GM18858 (cell line): ENCODE results near the gene PRRT1B.
"Not testable (repeated sequence)": the region's sequence is repeated elsewhere in the genome, so short reads cannot be mapped to it uniquely, and the experiment has no call there.

ENCODE experiments used
- ATAC-seq: cut with Tn5 transposase; IDR thresholded peaks from one replicate; pipeline ENCODE4 v1.9.1; 2021; ENCODE audit not compliant: unreplicated experiment

The PRRT1B gene

DNA sequence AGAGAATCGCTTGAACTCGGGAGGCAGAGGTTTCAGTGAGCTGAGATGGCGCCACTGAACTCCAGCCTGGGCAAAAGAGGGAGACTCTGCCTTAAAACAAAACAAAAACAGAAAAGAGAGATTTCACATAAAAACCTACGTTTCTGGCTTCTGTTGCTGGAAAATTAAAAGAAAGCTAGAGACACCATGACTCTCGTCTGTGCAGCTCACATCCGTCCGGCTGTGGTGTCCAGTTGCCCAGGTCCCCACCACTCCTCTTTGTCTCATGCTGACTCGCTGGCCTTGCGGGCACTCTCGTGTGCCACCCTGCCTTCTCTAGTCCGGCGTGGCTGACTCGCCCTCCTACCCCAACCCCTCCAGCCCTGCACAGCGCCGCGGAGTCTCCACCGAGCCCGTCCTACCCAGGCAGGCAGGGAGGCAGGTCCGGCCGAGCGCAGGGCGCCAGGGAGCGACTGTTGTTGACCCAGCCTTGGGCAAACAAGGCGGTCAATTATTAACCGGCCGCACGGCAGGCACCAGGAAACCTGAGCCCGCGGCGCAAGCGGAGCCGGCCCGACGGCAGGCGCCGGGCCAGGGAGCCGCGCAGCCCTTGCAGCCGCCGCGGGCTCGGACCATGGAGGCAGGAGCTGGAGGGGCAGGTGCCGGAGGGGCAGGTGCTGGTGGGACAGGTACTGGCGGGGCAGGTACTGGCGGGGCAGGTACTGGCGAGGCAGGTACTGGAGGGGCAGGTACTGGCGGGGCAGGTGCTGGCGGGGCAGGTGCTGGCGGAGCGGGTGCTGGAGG, at the start of gene PRRT1B:
Gene PRRT1B (plus strand): TSS at position 521 of the 783 bp plus-strand sequence. CDS start 93 bp downstream, at position 614.
- ATAC-seq = no peak

DNA sequence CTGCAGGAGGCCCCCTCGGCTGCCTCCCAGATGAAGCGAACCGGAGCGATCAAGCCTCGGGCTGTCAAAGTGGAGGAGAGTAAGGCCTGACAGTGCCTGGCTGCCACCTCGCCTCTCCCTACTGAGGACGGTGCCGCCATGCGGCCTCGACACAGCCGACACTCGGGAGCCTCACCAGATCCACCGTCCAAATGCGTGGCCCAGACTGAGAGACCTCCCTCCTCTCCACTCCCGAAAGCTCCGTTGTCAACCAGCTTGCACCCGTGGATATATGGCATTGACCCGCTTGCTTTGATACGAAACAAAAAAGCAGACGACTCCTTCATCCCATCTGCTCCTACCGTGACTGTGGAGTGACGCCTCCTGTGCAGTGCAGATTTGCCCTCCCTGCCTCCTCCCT, 49.5 kb upstream of the PRRT1B start:
- no peak for ATAC-seq

DNA sequence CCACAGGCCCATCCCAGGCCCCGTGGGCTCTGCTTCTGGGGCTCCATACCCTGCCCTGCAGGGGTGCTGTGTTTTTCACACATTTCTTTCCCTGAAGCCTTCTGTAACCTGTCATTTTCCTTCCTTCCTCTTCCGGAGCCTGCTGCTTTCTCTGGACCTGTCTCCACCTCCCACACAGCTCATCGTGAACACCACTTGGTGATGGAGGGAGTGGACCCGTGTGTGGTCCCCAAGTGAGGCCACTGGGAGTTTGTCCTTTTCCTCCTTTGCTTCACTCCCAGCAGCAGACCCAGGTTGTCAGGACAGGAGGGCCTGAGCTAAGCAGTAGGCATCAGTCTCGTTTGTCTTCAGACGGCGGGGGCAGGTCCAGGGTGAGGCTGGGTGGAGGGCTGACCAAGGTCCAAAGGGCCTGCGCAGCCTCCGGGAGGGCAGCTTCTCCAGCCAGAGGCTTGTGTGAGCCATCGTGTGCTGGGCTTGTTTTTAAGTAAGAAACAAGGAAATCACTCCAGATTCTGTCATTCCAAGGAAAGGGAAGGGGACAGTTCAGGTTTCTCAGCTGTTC, 48.4 kb upstream of the PRRT1B start:
- ATAC-seq = no peak

DNA sequence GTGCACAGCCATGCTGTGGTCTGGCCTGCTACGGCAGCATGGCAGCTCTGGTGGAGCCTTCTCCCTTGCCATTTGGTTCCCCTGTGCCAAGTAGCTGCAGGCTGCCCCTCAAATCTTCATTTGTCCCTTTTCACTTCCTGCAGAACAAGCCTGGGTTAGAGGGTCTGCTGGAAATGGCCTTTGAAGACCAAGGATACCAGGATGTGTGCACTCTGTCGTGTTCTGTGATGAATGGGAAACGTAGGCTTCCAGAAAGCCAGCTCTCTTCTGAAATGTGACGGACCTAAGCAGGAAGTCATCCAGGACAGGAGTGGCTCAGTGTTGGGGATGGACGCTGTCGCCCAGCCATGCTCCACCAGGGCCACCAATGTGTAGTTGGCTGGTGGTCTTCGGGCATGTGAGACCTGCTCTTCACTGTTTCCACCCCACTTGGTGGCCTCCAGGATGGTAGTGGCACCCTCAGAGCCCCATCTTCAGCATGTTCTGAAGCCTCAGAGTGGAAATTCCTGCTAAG, 46.0 kb upstream of the PRRT1B start:
- no peak for ATAC-seq

DNA sequence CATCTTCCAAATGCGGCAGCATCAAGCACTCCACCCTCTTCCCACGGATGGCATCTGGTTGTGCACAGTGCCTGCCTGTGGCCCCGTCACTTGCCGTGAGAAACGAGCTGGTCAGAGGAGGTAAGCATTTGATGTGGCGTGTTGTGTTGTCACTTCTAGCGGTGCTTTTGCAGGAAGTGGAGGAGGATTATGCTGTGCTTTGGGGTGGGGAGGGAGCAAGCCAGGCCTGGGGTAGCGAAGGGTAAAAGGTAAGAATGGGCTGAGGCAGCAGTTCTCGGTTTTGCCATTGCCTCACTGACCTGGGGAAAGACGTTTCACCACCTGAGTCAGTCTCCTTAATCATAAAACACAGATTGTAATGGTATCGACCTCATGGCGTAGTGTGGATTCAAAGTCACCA, 44.9 kb upstream of the PRRT1B start:
- ATAC-seq = no peak

DNA sequence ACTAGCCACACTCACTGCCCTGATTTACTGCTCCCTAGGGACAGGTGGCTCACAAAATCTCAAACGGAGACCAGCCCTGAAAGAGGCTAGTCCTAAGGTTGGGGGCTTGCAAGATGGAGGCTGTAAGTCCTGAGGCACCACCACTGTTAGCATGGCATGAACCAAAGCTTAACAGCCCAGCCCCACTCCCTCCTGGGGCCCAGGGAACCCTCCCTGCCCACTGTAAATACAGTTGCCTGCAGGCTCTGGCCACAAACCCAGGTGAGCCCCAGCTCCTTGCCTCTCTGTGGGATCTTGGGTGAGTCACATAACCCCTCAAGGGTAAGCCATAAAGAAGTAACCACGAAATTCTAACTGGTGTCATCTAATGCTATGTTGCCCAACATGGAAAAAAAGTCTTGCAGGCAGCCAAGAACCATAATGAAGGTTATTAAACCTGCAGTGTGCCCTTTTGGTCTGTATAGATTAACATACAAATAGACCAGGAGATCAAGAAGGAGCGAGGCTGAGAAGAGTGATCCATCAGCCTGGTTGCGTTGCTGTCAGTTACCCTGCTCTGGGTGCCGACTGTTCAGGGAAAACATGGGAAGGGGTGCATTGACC, 44.3 kb upstream of the PRRT1B start:
- no peak for ATAC-seq

DNA sequence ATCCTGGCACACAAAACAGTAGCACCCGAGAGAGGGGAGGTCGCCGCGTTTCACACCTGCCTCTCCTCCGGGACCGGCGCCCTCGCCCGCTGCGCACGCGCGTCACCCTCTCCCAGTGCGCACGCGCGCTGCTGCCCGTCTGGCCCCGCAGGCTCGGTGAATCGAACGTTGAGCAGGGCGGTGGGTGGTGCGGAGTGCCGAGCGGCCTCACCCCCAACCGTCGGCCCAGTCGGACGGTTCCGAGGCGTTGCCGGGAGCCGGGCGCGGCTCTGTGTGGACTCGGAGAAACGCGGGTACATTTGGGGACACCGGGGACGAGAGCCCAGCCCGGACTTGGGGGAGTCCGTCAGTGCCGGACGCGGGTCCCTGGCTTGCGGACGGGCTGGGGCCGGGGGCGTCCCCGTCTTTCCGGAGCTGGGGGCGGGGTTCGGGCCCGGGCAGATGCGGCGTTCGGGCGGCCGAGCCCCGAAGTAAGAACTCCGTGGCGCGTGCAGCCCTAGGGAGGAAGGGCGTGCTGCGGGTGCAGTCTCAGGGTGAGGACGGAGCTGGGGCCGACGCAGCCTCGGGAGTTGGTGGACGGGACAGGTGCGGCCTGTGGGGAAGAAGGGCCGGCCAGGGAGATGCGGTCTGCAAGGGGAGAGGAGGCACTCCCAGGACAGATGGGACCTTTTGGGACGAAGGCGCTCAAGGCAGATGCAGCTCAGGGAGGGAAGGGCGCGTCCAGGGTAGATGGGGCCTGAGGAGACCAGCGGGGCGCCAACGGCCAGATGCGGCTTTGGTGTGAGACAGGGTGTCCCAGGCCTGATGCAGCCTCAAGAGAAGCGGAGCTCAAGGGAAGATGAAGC, 42.3 kb upstream of the PRRT1B start, which contains the start of gene POMT1:
Gene POMT1 (plus strand): TSS at position 138 of the 845 bp plus-strand sequence. CDS start 1,301 bp downstream, outside the sequence.
- peak; percentile 73 for ATAC-seq

DNA sequence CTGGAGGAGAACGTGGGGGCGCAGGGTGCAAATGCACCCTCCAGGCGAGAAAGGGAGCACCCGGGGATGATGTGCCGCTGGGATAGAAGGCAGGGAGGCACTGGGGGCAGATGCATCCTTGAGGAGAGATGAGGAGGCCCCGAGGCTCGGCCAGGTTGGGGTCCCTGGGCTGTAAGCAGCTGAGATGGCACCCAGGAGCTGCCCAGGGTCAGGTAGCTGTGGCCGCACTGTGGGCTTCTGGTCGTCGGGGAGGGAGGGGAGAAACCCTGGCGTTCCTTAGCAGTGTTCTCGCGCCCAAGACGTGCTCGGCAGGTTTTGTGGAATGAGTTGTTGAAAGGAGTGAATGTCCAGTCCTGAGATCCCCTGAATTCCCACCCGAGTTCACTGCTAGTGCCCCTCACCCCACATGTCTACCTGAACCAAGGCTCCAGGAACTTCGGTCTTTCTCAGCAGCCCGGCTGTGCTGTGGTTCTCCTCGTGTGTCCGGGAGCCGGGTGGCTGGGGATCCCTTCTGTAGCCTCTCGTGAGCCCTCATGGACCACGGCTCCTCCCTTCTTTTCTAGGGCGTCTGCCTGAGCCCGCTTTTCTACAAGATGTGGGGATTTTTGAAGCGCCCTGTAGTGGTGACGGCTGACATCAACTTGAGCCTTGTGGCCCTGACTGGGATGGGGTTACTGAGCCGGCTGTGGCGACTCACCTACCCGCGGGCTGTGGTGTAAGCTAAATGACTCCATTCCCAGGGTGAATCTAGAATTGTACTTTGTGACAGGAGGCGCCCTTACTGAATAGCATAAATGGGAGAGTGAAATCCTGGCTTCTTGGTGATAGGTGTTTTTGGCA, 41.5 kb upstream of the PRRT1B start:
- ATAC-seq = no peak

DNA sequence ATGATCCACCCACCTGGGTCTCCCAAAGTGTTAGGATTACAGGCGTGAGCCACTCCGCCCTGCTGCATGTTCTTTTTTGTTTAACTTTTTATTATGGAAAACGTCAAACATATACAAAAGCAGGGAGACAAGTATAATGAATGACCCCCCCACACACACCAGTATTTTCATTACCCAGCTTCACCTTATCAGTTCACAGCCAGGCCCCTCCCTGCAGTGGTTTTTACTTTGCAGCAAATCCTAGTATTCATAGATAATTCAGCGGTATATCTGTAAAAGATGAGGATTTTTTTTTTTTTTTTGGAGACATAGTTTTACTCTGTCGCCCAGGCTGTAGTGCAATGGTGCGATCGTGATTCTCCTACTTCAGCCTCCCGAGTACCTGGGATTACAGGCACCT, 40.3 kb upstream of the PRRT1B start:
- no peak for ATAC-seq

DNA sequence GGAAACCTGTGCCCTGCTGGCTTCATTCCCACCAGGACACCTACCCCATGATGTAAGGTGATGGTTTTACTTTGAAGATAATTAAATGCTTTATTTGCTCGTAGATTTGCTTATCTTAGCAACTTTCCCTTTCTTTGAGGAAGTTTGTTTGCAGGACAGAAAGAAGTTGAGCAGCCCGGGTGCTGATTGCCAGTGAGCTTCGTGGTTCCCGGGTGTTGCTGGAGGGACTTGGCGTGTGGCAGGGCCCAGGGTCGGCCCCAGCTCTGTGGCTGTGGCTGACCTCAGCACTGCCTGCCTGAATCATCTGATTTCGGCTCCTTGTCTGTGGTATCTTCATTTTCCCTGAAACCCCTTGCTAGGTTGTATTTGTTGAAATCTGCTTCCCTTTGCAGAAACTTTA, 33.9 kb upstream of the PRRT1B start:
- no peak for ATAC-seq

DNA sequence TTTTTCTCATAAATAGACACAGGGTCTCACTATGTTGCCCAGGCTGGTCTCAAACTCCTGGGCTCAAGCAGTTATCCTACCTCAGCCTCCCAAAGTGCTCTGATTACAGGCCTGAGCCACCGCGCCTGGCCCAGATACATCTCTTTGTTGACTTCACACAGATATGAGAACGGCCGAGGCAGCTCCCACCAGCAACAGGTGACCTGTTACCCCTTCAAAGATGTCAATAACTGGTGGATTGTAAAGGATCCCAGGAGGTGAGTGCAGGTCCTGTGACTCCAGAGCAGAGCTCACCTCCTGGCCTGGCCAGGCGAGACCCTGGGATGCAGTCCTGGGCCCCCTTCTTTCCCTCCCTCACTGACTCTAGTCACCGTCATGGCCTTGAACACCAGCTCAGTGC, 33.4 kb upstream of the PRRT1B start:
- no peak for ATAC-seq

DNA sequence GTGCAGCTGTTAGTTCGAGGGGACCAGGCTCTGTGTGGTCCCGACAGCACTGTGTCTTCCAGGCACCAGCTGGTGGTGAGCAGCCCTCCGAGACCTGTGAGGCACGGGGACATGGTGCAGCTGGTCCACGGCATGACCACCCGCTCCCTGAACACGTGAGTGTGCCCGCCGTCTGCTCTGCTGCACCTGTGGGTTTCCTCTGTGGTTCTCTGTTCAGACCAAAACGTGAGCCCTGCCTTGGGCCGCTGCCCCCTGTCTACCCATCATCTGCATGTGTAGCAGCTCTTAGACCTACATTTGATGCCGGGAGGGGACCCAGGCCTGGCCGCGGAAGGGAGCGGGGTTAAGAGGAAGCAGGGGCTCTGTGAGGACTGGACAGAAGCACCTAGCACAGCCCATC, 32.1 kb upstream of the PRRT1B start:
- no peak for ATAC-seq

DNA sequence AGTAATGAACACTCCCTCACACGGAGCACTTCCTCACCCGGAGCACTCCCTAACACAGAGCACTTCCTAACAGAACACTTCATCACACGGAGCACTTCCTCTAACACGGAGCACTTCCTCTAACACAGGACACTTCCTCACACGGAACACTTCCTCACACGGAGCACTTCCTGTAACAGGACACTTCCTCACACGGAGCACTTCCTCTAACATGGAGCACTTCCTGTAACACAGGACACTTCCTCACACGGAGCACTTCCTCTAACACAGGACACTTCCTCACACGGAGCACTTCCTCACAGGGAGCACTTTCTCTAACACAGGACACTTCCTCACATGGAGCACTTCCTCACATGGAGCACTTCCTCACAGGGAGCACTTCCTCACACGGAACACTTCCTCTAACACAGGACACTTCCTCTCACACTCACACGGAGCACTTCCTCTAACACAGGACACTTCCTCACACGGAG, 29.7 kb upstream of the PRRT1B start:
- not testable (repeated sequence) for ATAC-seq

DNA sequence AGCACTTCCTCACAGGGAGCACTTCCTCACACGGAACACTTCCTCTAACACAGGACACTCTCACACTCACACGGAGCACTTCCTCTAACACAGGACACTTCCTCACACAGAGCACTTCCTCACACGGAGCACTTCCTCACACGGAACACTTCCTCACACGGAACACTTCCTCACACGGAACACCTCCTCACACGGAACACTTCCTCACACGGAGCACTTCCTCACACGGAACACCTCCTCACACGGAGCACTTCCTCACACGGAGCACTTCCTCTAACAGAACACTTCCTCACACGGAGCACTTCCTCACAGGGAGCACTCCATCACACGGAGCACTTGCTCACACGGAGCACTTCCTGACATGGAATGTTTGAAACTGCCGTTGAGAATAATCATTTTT, 29.2 kb upstream of the PRRT1B start:
- ATAC-seq = no peak

DNA sequence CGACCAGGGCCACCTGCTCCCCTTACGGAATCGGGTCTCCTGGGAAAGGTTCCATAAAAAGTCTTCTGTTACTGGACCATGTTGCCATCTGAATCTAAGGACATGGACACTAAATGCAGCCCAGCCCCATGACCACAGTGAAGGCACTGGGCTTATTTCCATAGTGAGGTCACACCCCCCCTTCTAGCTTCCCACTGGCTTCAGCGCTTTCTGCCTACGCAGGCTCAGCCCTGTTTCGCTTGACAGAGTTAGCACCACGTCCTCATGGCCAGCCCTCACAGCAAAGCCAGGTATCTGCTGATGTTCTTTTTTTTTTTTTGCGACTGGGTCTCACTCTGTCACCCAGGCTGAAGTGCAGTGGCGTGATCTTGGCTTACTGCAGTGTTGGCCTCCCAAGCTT, 28.4 kb upstream of the PRRT1B start:
- no peak for ATAC-seq

DNA sequence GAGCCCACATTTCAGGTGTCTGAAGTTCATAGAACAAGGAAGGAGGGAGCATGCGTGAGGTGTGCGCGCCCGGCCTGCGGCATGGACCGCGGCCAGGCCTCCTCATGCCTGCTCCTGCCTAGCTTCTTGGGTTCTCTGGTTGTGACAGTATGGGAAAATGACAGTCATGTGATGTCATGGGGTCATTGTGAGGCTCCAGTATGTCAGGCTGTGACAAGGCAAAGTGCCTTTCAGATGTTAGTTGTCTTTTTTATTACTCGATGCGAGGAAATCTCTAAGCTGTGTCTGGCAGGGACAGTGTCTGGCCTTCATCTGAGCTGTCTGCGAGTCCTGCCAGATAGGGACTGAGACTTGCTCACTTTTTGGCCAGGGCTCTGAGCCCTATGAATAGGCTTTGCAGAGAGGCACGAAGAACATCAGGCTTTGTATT, 27.5 kb upstream of the PRRT1B start:
- no peak for ATAC-seq

DNA sequence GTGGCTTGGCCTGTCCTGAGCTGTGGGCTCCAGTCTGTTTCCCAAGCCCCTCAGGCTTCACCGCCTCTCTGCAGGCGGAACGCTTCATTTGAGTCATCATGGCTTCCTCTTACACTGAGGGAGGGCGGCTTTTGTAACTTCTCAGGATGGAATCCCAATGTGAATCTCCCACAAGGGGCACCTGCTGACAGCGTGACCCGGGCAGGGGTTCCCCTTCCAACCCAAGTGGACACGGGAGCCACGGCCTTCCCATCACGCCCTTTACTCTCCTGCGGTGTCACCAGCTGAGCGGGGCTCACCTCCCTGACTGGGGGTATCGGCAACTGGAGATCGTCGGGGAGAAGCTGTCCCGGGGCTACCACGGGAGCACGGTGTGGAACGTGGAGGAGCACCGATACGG, 26.8 kb upstream of the PRRT1B start:
- ATAC-seq = no peak

DNA sequence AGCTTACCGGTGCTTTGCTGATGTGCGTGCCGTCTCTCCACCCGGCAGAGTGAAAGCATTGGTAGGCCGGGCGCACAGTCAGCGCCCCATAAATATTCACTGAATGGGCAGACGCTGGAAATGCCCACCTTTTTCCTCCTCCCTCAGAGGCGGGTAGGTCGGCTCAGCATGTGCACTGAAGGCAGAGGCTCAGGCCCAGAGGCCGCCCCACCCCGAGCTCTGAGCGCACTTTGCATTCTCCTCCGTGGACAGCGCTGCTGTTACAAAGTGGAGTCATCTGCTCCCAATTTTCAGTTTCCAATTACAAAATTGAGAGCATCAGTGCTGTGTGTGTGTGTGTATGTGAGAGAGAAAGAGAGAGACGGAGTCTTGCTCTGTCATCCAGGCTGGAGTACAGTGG, 24.8 kb upstream of the PRRT1B start:
- no peak for ATAC-seq

DNA sequence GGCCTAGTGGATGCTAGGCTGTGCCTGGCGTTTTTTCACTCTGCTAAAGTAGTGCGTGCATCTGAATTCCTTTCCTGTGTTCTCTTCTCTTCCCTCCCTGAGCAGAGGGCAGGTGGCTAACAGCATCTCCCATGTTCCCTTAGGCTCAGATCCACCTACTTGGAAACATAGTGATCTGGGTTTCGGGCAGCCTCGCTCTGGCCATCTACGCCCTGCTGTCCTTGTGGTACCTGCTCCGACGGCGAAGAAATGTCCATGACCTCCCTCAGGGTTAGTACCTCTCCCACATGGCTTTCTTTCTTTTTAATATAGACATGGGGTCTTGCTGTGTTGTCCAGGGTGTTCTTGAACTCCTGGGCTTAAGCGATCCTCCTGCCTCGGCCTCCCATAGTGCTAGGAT, 24.1 kb upstream of the PRRT1B start:
- ATAC-seq = no peak

DNA sequence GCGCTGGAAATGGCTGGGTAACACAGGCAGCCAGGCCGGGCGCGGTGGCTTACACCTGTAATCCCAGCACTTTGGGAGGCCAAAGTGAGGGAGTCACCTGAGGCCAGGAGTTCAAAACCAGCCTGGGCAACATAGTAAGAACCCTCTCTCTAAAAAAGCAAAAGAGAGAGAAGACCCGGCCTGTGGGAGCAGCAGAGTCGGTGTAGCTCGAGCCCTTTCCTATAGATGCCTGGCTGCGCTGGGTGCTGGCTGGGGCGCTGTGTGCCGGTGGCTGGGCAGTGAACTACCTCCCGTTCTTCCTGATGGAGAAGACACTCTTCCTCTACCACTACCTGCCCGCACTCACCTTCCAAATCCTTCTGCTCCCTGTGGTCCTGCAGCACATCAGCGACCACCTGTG, 23.5 kb upstream of the PRRT1B start:
- no peak for ATAC-seq
